Measurements from ENCODE around the gene CTDSP2. TPM values are rescaled to one million over a fixed set of nuclear protein-coding genes. Genes with fewer than 3 reads are reported as not detected.
"Not testable (repeated sequence)": the region's sequence is repeated elsewhere in the genome, so short reads cannot be mapped to it uniquely, and the experiment has no call there.

The CTDSP2 gene
- total RNA-seq, 1 experiment from 2014 or later, result 117 TPM

DNA sequence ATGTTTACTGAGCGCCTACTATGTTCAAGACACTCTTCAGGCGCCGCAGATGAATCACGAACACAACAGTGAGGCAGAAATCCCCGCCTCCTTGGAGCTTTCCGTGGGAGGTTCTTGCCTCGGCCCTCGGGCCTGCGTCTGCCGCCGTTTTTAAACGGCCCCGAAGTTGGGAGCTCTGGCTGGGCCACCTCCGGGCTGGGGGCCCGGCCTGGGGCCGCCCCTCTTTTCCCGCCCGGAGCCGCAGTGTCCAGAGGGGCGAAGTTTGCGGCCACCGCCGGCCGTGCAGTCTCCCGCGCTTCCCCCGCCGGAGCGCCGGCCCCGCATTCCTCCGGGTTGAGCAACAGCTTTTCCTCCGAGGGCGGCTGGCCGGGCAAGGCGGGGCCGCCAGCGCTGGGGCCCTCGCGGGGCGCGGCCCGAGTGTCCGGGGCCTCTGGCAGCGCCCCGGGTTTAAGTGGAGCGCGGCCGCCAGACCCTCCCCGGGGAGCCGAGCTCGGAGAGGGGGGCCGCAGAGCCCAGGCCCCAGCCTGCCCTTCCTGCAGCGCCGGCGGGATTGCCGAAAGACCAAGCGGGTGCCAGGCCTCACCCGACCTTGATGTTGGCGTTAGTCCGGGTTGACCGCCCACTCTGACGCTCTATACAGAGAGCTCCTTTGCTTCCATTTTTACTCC is 18.7 kb upstream of the CTDSP2 start:
- H3K27ac Mint-ChIP-seq (ENCODE audit: unreplicated experiment), result no peak overlapping the region
- peak; percentile 80 for DNase-seq
- peaks cover 18% of the 10 kb centered on the region for H3K27me3 Mint-ChIP-seq (ENCODE audit: unreplicated experiment)
- H3K4me3 Mint-ChIP-seq (ENCODE audit: low read depth, unreplicated experiment), result peak overlapping the region; percentile 64
- BruUV-seq (replicated peaks), result no TSS peak
- no peaks in the 10 kb centered on the region for H3K9me3 Mint-ChIP-seq (ENCODE audit: low read depth, unreplicated experiment)
- CTCF ChIA-PET, result interaction anchor here (0.7 to 2.0 kb wide), 7 partner anchors 9 to 109 kb away, joined by 3 to 8 read pairs (median 6); partner anchors contain the start of gene CTDSP2
- intact Hi-C loops (cut with micrococcal nuclease; ENCODE audit: unreplicated experiment), result no loop called here
- H3K36me3 Mint-ChIP-seq (ENCODE audit: insufficient read depth, unreplicated experiment), result peaks cover 5% of the 10 kb centered on the region
- TF ChIP-seq, protein P1, sequence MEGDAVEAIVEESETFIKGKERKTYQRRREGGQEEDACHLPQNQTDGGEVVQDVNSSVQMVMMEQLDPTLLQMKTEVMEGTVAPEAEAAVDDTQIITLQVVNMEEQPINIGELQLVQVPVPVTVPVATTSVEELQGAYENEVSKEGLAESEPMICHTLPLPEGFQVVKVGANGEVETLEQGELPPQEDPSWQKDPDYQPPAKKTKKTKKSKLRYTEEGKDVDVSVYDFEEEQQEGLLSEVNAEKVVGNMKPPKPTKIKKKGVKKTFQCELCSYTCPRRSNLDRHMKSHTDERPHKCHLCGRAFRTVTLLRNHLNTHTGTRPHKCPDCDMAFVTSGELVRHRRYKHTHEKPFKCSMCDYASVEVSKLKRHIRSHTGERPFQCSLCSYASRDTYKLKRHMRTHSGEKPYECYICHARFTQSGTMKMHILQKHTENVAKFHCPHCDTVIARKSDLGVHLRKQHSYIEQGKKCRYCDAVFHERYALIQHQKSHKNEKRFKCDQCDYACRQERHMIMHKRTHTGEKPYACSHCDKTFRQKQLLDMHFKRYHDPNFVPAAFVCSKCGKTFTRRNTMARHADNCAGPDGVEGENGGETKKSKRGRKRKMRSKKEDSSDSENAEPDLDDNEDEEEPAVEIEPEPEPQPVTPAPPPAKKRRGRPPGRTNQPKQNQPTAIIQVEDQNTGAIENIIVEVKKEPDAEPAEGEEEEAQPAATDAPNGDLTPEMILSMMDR (IDR thresholded peaks at IDR 0.05; ENCODE audit: unreplicated experiment), result no peak
- H3K4me1 Mint-ChIP-seq (ENCODE audit: low read depth, unreplicated experiment), result peaks cover 15% of the 10 kb centered on the region

DNA sequence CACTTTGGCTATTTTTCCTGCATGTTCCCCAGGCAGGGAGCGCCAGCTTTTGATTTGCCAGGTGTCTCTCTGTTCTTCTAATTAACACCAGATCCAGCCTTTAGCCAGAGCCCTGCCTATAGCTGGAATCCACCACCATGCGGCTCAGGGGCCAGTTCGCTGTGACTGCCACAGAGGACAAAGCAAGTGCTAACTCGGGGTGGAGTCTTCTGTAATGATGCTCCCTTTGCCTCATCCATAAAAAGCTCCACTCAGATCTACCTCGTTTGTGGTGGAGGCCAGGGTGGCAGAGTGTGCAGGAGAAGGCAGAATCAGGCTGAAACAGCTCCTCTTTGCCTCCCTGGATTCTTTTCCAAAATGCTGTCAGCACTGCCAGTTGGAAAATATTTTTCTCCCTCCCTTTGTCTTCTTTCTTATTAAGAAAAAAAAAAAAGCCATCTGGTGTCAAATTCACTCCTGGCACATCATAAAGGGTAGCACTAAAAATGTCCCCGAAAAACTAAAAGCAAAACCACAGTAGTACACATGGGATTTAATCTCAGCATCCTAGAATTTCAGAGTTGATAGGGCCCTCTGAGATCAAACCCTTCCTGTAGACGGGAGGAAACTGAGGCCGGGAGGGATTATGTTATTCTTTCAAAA is 18.0 kb upstream of the CTDSP2 start:
- Mint-ChIP-seq H3K4me3 (ENCODE audit: low read depth, unreplicated experiment) (peak overlapping the region; percentile 64), H3K9me3 (ENCODE audit: low read depth, unreplicated experiment) (no peaks in the 10 kb centered on the region), H3K27ac (ENCODE audit: unreplicated experiment) (no peak overlapping the region), H3K27me3 (ENCODE audit: unreplicated experiment) (peaks cover 22% of the 10 kb centered on the region), H3K36me3 (ENCODE audit: insufficient read depth, unreplicated experiment) (peaks cover 5% of the 10 kb centered on the region), H3K4me1 (ENCODE audit: low read depth, unreplicated experiment) (peaks cover 15% of the 10 kb centered on the region)
- TF ChIP-seq, protein P1 (IDR thresholded peaks at IDR 0.05; ENCODE audit: unreplicated experiment), result no peak
- no peak for DNase-seq
- CTCF ChIA-PET, result interaction anchor here (0.7 to 2.0 kb wide), 8 partner anchors 10 to 447 kb away, joined by 3 to 8 read pairs (median 5); partner anchors contain the start of gene CTDSP2
- BruUV-seq (replicated peaks), result no TSS peak
- intact Hi-C loops (cut with micrococcal nuclease; ENCODE audit: unreplicated experiment), result no loop called here

DNA sequence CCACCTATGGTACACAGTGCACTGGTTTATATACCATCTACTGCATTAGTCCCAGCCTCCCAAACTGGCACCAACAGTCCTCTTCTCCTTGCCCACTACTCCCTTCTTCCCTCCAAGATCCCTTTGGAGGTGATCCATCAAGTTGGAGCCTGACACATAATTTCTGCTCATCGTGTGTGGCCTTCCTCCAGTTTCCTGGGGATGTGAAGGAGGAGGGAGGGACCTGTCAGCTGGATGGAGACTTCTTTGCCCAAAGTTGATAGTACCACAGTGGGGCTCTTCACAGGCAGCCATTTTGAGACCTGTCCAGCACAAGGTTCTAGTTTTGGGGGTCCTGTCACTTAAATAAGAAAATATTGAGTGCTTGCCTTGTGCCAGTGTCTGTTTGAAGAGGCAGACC is 17.1 kb upstream of the CTDSP2 start:
- TF ChIP-seq, protein P1 (IDR thresholded peaks at IDR 0.05; ENCODE audit: unreplicated experiment), result no peak
- Mint-ChIP-seq H3K4me3 (ENCODE audit: low read depth, unreplicated experiment) (no peak overlapping the region), H3K27me3 (ENCODE audit: unreplicated experiment) (peaks cover 20% of the 10 kb centered on the region), H3K27ac (ENCODE audit: unreplicated experiment) (no peak overlapping the region), H3K36me3 (ENCODE audit: insufficient read depth, unreplicated experiment) (peaks cover 5% of the 10 kb centered on the region), H3K4me1 (ENCODE audit: low read depth, unreplicated experiment) (peaks cover 15% of the 10 kb centered on the region), H3K9me3 (ENCODE audit: low read depth, unreplicated experiment) (no peaks in the 10 kb centered on the region)
- intact Hi-C loops (cut with micrococcal nuclease; ENCODE audit: unreplicated experiment), result no loop called here
- no TSS peak for BruUV-seq (replicated peaks)
- CTCF ChIA-PET, result no interaction called here
- DNase-seq, result no peak

DNA sequence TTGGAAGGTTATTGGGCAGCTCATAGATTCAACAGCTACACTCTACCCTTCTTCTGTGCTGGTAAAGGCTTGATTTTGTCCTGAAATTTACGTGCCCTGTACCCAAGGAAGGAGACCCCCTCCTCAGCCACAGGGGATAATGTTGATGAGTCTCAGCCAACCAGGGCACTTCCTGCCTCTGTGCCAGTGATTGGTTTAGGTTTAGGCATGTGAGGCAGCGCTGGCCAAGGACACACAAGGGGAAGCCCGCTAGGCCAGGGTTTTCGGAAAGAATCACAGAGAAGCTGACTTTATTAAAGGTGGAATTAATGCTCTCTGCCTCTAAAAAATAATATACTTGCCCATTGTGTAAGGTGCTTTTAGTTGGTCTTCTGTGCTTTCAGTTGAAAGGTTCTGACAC is 15.4 kb upstream of the CTDSP2 start:
- intact Hi-C loops (cut with micrococcal nuclease; ENCODE audit: unreplicated experiment), result no loop called here
- TF ChIP-seq, protein P1 (IDR thresholded peaks at IDR 0.05; ENCODE audit: unreplicated experiment), result no peak
- CTCF ChIA-PET, result interaction anchor here (0.8 to 1.1 kb wide), 2 partner anchors 27 to 35 kb away, joined by 4 read pairs; no protein-coding TSS in a partner anchor
- no TSS peak for BruUV-seq (replicated peaks)
- Mint-ChIP-seq H3K9me3 (ENCODE audit: low read depth, unreplicated experiment) (no peaks in the 10 kb centered on the region), H3K4me3 (ENCODE audit: low read depth, unreplicated experiment) (no peak overlapping the region), H3K27me3 (ENCODE audit: unreplicated experiment) (peaks cover 21% of the 10 kb centered on the region), H3K27ac (ENCODE audit: unreplicated experiment) (no peak overlapping the region), H3K36me3 (ENCODE audit: insufficient read depth, unreplicated experiment) (peaks cover 5% of the 10 kb centered on the region), H3K4me1 (ENCODE audit: low read depth, unreplicated experiment) (peaks cover 15% of the 10 kb centered on the region)
- DNase-seq, result no peak

DNA sequence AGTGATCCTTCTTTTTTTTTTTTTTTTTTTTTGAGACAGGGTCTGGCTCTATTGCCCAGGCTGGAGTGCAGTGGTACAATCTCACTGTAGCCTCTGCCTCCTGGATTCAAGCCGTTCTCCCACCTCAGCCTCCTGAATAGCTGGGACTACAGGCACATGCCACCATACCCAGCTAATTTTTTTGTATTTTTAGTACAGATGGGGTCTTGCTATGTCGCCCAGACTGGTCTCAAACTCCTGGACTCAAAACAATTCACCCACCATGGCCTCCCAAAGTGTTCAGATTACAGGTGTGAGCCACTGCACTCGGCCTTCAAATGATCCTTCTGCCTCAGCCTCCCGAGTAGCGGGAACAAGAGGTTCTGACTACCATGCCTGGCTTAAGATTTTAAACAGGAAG is 14.4 kb upstream of the CTDSP2 start:
- H3K27ac Mint-ChIP-seq (ENCODE audit: unreplicated experiment); H3K9me3 Mint-ChIP-seq (ENCODE audit: low read depth, unreplicated experiment); BruUV-seq (replicated peaks); intact Hi-C loops (cut with micrococcal nuclease; ENCODE audit: unreplicated experiment); DNase-seq; H3K4me3 Mint-ChIP-seq (ENCODE audit: low read depth, unreplicated experiment); H3K36me3 Mint-ChIP-seq (ENCODE audit: insufficient read depth, unreplicated experiment): not testable (repeated sequence)
- peaks cover 15% of the 10 kb centered on the region for H3K4me1 Mint-ChIP-seq (ENCODE audit: low read depth, unreplicated experiment)
- CTCF ChIA-PET, result interaction anchor here (1.1 kb wide), 1 partner anchor 28 kb away, joined by 4 read pairs; no protein-coding TSS in a partner anchor
- H3K27me3 Mint-ChIP-seq (ENCODE audit: unreplicated experiment), result peaks cover 32% of the 10 kb centered on the region

Data from Calu3 (cell line).